Stimulated activated CD8-positive, alpha-beta memory T cell treated with anti-CD3 and anti-CD28 coated beads, Interleukin-4, amount 100 ng/mL, for 24 hours (primary cell): ENCODE data around the gene PGM5.

Experiments
- DNase-seq: peaks from one replicate; pipeline ENCODE4 v3.0.0-alpha.2; 2020; ENCODE audit warnings: low read depth

PGM5 gene

GRCh38 chr9:68540712-68541535 lies 184.5 kb downstream of the PGM5 start, which contains the start of gene TMEM252:
Gene TMEM252, minus strand, starts transcription at chr9:68540883. Its CDS starts 69 bp downstream, at chr9:68540814.
- no peak for DNase-seq

GRCh38 chr9:68541568-68541967 lies 185.2 kb downstream of the PGM5 start:
- DNase-seq: no peak

GRCh38 chr9:68545033-68545705 lies 188.8 kb downstream of the PGM5 start:
- no peak for DNase-seq

GRCh38 chr9:68546596-68547390 lies 190.4 kb downstream of the PGM5 start:
- no peak for DNase-seq

GRCh38 chr9:68547417-68547816 lies 191.0 kb downstream of the PGM5 start:
- DNase-seq: no peak

- DNase-seq: no peak
Measured at GRCh38 chr9:68548241-68548640, 191.8 kb downstream of the PGM5 start.

- DNase-seq: no peak
Measured at GRCh38 chr9:68551191-68551590, 194.8 kb downstream of the PGM5 start.

- no peak for DNase-seq
Measured at GRCh38 chr9:68552700-68553476, 196.5 kb downstream of the PGM5 start.

- DNase-seq: no peak
Measured at GRCh38 chr9:68555437-68556150, 199.2 kb downstream of the PGM5 start.

- no peak for DNase-seq
Measured at GRCh38 chr9:68558545-68558944, 202.1 kb downstream of the PGM5 start.

- DNase-seq: peak; percentile 24
Measured at GRCh38 chr9:68560071-68560844, 203.8 kb downstream of the PGM5 start.

GRCh38 chr9:68562461-68562860 lies 206.1 kb downstream of the PGM5 start:
- no peak for DNase-seq

- DNase-seq: no peak
Measured at GRCh38 chr9:68567565-68567964, 211.2 kb downstream of the PGM5 start.

GRCh38 chr9:68574150-68574549 lies 217.7 kb downstream of the PGM5 start:
- no peak for DNase-seq

- no peak for DNase-seq
Measured at GRCh38 chr9:68575817-68576216, 219.4 kb downstream of the PGM5 start.

GRCh38 chr9:68577774-68578591 lies 221.6 kb downstream of the PGM5 start:
- DNase-seq: no peak
